Endometrial microvascular endothelial cells (primary cell): Measurements from ENCODE around the gene KCNH5. TPM values are rescaled to one million over a fixed set of nuclear protein-coding genes. Genes with fewer than 3 reads are reported as not detected.
"Not testable (repeated sequence)": the region's sequence is repeated elsewhere in the genome, so short reads cannot be mapped to it uniquely, and the experiment has no call there.

Experiments
- in situ Hi-C: cut with HindIII; loops from 2 replicates; pipeline ENCODE4 v1.10.0; 2017; ENCODE audit warnings: low sequenced_read_pairs, low pct_unique_long_range_greater_than_20kb; ENCODE audit errors: inconsistent ontology term
- total RNA-seq: library from RNA; depleted of rRNA; stranded (reverse); fragments of >200 nt; gene quantifications from one replicate; pipeline ENCODE4 v1.2.3, GENCODE V29; 2015; ENCODE audit errors: inconsistent ontology term

The KCNH5 gene
- total RNA-seq, 1 donor from 2014 or later: not detected

- in situ Hi-C loops: no loop called here
Observed at GRCh38 chr14:62777510-62777909, 267.7 kb downstream of the KCNH5 start.

- in situ Hi-C loops: no loop called here
Observed at GRCh38 chr14:62776300-62776699, 269.0 kb downstream of the KCNH5 start.

- in situ Hi-C loops: no loop called here
Observed at GRCh38 chr14:62768753-62769152, 276.5 kb downstream of the KCNH5 start.

- in situ Hi-C loops: no loop called here
Observed at GRCh38 chr14:62763951-62764350, 281.3 kb downstream of the KCNH5 start.

GRCh38 chr14:62759796-62760195 lies 285.5 kb downstream of the KCNH5 start:
- in situ Hi-C loops: no loop called here

- in situ Hi-C loops: not testable (repeated sequence)
Observed at GRCh38 chr14:62746881-62747280, 298.4 kb downstream of the KCNH5 start.

- in situ Hi-C loops: no loop called here
Observed at GRCh38 chr14:62745496-62745895, 299.8 kb downstream of the KCNH5 start.

- in situ Hi-C loops: no loop called here
Observed at GRCh38 chr14:62743560-62743959, 301.7 kb downstream of the KCNH5 start.

- in situ Hi-C loops: no loop called here
Observed at GRCh38 chr14:62743118-62743517, 302.1 kb downstream of the KCNH5 start.

GRCh38 chr14:62739647-62740046 lies 305.6 kb downstream of the KCNH5 start:
- in situ Hi-C loops: no loop called here

GRCh38 chr14:62736048-62737043 lies 308.9 kb downstream of the KCNH5 start:
- in situ Hi-C loops: no loop called here

GRCh38 chr14:62734831-62735230 lies 310.4 kb downstream of the KCNH5 start:
- in situ Hi-C loops: no loop called here

GRCh38 chr14:62722406-62722805 lies 322.9 kb downstream of the KCNH5 start:
- in situ Hi-C loops: no loop called here

- in situ Hi-C loops: no loop called here
Observed at GRCh38 chr14:62718629-62719028, 326.6 kb downstream of the KCNH5 start.

GRCh38 chr14:62711351-62712023 lies 333.8 kb downstream of the KCNH5 start:
- in situ Hi-C loops: no loop called here

GRCh38 chr14:62710811-62711210 lies 334.4 kb downstream of the KCNH5 start:
- in situ Hi-C loops: no loop called here

GRCh38 chr14:62709773-62710172 lies 335.5 kb downstream of the KCNH5 start:
- in situ Hi-C loops: no loop called here

GRCh38 chr14:62706217-62706616 lies 339.0 kb downstream of the KCNH5 start:
- in situ Hi-C loops: no loop called here

- in situ Hi-C loops: no loop called here
Observed at GRCh38 chr14:62697461-62697860, 347.8 kb downstream of the KCNH5 start.

GRCh38 chr14:62696929-62697328 lies 348.3 kb downstream of the KCNH5 start:
- in situ Hi-C loops: no loop called here
